NOMO-1 (cell line): Measurements from ENCODE around the gene CLDN5.

ENCODE experiments used
- DNase-seq, 2 experiments: peaks; one replicate each; lab custom pipeline; 2025; ENCODE audit not compliant: unreplicated experiment in 2 of 2; lab: John Stamatoyannopoulos, UW

CLDN5 gene

DNA sequence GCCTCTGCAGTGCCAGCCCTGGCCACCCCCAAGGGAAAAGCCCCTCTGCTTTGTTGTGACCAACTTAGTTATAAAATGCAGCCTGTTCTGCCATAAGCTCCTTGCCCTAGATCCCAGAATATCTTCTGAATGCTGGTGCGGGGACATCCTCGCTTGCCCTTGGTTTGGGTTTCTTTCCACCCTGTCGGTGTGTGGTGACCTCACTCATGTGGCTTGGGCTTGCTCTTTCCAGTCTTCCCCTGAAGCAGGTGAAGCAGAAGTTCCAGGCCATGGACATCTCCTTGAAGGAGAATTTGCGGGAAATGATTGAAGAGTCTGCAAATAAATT lies 16.7 kb downstream of the CLDN5 start:
- DNase-seq, result no peak

DNA sequence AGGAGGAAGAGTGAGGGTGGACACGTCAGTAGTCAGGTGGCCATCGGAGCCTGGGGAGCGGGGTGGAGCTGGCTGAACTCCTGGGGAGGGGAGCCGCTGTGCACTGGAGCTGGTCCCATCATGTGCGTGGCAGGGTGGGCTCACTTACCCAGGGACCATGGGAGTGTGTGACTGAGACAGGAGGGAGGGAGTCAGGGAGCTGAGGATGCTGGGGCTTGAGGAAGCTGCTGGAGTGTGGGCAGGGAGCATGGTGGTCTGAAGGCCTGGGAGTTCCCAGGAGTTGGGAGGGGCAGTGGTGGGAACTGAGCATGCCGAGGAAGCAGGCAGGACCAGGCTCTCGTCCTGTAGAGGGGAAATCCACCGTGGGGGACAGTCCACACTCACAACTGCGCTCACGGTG lies 18.0 kb downstream of the CLDN5 start:
- DNase-seq, result no peak

DNA sequence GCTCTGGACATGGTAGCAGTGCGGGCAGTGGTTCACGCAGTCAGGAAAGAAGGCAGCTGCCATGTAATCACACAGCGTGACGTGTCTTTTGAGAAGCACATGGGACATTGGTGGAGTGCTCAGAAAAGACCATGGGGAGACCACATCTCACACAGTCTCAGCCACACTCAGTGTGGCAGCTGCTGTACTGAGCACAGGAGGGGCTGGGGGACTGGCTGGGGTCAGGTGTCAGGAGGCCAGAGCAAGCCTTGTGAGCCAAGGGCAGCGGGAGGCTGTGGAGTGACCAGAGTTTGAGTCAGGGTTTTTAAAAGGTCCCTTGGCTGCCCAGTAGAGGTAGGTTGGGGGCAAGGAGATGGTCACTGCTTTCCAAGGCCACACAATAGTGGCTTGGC lies 18.5 kb downstream of the CLDN5 start:
- DNase-seq, result no peak

DNA sequence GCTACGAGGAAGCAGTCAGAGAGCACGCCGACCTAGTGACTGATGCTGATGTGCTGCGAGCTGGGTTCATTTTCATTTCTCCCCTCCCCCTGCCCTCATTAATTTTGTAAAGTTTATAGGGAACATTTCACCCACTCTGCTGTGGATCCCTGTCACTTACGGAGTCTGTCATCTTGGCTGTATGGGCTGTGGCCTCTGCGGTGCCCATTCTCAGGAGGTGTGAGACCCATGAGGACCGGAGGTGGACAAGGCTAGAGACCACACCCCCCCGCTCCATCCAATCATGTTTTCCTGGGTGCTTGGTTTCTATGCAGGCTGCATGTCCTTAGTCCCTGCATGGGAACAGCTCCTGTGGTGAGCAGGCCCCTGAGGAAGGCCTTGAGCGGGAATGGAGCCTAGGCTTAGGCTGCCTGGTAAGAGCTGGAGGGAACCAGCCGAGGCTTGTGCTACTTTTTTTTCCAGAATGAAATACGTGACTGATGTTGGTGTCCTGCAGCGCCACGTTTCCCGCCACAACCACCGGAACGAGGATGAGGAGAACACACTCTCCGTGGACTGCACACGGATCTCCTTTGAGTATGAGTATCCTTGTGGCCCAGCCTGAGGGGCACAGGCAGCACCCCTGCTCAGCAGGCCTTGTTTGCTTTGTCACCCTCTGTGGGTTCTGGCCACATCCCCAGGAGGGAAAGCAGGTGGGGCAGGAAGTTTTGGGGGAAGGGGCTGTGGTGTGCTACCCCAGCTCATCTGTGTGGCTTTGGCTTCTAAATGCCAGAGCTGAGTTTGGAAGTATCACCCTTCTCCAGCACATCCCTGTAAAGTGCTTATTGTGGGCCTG lies 19.1 kb downstream of the CLDN5 start:
- DNase-seq, result no peak

DNA sequence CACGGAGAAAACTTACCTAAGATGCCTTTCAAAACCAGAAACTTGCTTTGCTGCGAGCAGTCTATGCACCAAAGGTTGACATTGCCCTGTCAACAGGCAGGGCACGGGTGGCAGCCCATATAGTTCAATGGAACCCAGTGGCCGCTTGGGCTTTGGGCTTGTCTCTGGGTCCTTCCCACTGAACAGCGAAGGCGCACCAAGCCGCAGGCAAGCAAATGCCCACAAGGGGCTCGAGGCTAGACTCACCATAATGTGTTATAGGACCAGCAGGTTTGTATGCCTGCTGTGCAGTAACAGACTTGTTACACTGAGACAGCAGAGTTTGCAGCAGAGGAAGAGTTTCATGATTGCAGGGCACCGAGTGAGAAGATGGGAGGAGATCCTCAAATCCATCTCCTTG lies 20.3 kb downstream of the CLDN5 start:
- DNase-seq, result no peak

DNA sequence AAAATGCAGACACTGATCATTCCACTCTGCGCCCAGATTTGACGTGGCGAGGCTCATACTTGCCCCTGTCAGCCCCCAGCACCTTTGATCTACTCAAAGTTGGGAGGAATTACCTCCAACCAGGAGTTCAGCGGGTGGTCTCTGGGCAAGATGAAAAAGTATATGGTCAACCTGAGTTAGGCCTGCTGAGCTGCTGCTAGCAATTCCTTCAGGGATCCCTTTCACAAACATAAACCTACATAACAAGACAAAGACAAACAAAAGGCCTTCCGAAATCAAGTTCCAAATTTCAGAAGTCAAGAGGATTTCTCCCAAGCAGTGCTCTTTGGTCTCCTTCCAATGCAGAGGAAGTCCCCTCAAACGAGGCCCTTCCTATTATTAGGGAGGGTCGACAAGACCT lies 20.8 kb downstream of the CLDN5 start:
- no peak for DNase-seq

DNA sequence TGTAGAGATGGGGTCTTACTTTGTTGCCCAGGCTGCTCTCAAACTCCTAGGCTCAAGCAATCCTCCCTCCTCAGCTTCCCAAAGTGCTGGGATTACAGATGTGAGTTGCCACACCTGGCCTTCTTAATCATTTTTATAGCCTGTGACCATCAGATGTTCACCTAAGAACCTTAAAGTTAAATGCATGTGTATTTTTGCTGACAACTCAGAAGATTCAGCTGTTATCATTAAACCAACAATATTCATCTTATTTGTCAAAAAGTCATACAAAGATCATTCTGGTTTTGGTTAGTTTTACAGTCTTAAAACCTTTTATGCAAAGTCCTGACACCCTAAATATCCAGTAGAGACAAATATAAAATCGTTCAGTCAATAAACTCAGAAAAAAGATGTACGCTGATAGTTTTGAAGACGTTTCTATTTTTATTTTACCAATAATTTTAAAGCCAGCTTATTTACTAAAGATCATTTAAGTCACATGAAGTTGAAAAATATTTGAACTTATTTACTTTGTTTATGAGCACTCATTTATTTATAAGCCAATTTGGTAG lies 22.2 kb downstream of the CLDN5 start:
- DNase-seq, result no peak

DNA sequence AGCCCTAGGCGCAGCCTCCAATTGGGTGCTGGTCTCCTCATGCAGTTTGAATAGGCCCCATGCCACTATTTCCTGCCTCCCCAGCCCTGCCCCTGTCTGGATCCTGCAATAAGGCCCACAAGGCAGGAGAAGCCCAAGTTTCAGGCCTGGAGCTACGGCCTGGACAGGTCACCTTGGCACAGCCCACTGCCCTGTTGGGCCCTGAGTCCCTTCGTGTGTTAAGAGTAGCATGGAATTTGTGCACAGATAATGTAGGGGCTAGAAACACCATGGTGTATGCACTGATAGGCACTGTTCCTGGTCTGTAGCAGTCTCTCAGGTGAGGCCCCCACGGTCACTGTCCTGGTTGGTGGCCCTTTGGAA lies 24.3 kb downstream of the CLDN5 start:
- DNase-seq, result no peak

DNA sequence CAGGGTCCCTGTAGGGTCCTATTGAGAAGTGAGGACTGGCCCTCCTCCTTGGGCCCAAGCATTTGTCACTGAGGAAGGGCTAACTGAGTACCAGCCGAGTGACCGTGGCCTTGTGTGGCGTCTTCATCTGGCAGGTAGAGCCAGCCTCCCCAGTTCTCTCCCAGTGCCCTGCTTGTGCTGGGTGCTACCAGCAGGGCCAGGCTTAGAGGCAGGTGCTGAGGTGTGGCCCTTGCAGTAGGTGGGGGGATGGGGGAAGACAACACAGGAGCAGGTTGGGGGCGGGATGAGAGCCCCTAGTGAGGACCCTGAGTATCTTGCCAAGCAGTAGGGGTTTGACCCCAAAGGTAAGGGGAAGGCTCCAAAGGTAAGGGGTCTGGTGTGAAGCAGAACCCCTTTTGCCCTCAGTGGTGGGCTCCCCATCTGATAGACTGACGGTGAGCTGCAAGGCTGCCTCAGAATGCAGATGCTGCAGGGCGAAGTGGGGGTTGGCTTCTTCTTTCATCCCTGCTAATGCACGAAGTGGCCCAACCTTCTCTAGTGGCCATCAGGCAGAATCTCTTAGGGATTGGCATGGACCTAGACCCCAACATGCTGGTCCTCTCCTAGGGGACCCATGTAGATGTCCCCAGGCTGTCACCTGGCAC lies 24.9 kb downstream of the CLDN5 start:
- DNase-seq, result no peak

DNA sequence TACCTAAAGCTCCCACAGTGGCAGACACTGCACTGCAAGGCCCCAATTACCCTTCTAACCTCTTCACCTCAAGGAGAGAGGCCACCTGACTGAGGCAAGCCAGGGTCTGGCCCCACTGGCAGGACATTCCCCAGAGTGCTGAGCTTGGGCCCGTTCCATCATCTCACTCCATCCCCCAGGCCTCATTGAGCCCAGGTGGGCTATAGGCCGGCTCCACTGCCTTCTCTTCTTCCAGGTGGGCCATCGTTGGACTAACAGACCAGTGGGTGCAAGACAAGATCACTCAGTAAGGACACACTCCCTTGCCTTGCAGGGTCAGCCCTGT lies 25.4 kb downstream of the CLDN5 start:
- no peak for DNase-seq

DNA sequence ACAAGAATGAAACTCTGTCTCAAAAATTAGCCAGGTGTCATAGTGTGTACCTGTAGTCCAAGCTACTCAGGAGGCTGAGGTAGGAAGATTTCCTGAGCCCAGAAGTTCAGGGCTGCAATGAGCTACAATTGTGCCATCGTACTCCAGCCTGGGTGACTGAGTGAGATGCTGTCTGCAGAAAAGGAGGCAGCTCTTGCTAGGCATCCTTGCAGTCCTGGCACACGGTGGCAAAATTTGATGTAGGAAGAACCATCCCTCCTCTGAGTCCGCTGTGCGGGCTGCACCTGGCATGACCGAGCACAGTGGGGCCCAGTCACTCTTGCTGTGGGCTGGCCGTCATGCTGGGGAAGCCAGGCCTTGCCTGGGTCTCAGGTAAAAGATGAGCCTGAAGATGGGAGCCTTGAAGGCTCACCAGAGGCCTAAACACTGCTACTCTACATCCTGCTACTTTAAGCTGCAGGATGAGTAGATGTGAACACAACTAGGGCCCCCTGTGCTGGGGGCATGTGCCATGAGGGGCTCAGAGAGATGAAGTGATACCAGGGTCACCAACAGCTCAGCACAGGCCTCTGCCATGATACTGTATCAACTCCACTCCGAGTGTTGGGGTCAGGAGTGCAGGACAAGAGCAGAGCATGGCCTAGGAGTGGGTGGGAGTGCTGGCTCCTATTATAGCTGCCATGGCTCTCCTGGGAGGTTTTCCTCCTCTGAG lies 25.9 kb downstream of the CLDN5 start:
- DNase-seq, result no peak

DNA sequence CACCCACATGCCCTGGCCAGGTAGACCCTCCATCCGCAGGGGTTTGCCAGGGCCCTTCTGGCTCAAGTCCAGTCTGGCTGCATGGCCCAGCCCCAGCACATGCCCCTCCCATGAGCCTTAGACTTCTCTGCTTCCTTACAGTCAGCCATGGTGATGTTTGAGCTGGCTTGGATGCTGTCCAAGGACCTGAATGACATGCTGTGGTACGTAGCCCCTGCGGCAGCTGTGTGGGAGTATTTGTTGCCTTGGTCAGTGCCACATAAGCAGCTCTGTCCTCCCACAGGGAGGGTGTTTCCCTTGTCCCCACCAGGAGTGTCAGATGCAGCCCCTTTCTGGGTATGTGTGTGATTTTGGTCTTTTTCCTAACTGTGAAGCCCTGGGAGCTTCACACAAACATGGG lies 27.0 kb downstream of the CLDN5 start:
- DNase-seq, result no peak

DNA sequence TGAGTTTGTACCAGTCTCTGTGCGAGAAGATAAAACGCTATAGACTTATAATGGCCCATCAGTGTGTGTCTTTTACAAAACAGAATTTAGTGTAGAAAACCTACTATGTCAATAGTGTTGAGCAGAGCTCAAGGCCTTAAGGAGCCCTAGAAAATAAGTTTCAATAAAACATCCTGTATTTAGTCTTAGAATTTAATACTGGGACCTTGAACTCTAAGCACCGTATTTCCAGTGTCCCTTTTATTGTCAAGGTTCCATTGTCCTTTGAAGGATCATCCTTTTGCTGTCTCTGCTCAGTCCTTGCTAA lies 27.9 kb downstream of the CLDN5 start:
- DNase-seq, result no peak

DNA sequence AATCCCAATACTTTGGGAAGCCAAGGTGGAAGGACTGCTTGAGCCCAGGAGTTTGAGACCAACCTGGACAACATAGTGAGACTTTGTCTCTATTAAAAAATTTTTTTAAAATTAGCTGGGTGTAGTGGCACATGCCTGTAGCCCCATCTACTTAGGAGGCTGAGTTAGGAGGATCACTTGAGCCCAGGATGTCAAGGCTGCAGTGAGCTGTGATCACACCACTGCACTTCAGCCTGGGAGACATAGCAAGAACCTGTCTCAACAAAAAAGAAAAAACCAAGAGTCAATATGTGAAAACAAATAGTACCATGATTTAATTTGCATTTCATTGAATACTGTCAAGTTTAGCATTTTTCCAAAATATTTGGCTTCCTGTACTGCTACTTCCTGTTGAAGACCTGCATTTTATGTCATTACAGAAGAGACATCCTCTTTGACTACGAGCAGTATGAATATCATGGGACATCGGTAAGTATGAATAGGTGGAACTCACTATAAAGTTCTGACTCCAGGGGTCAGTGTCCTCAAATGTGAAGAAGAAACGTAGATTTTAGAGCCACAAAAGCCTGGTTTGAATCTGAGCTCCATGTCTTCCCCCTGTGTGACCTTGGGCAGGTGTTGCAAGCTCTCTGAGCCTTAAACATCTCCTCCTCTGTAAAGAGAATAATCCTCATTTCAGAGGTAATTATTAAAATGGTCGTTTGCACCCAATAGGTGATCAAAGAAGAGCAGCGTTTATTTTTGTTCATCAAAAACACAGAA lies 28.5 kb downstream of the CLDN5 start:
- DNase-seq, result no peak

DNA sequence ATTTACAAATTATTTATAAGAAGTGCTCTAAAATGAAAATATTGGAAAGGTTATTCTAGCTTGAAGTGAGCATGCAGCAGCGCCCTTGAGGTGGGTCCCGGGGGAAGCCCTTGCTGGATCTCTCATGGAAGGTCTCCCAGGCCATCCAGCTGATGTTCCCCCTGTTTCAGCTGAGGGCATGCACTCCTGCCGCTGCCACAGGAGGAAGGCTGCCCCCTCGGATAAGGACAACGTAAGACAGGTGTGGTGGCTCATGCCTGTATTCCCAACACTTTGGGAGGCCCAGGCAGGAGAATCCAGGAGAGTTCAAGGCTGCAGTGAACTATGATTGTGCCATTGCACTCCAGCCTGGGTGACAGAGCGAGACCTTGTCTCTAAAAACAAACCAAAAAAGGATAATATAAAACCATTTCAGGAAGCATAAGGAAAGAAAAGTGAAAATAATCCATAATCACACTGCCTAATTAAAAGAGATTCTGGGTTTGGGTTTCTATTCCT lies 29.5 kb downstream of the CLDN5 start:
- no peak for DNase-seq

DNA sequence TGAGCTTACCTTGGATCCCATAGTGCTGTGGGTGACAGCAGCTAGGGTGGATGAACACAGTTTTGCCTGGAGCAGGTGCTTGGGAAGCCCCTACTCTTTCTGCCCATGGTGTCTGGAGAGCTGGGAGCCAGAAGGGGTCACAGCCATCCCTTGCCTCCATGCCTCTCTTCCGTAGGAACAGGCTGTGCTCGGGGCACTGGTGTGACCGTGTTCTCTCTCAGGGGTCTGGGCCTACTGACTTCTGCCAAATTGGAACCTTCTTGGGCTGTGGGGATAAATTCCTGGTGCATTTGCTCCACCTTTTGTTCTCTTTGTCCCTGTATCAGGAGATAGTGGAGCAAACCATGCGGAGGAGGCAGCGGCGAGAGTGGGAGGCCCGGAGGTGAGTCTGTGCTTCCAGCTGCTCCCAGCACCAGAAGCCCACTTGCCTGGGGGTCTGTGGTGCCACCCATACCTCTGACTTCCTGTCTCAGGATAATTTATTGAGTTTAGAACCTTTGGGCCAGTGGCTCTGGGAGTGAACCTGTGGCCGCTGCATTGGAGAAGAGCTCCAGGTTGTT lies 30.1 kb downstream of the CLDN5 start:
- no peak for DNase-seq

DNA sequence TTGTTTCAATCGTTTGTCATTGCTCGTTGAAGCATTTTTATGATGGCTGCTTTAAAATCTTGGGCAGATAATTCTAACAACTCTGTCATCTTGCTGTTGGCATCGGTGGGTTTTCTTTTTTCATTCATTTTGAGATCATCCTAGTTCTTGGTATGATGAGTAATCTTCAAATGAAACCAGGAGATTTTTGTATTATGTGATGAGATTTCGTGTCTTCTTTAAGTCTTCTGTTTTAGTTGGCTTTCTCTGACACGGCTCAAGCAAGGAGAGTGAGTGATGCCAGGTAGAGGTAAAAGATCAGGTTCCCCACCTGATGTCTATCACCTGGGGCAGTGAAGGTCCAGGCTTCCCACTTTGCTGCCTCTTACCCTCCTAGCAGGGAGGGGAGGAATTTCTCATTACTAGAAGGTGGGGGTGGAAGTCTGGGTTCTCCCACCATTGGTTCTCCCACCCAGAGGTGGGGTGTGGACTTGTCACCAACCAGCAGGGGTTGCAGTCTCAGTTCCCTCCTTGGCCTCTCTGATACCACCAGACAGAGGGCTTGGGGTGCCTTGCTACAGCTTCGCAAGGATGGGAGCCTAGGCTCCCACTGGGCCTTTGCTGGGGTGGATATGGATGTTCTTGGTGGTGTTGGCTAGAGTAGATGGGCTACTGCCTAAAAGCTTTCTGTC lies 31.6 kb downstream of the CLDN5 start:
- no peak for DNase-seq

DNA sequence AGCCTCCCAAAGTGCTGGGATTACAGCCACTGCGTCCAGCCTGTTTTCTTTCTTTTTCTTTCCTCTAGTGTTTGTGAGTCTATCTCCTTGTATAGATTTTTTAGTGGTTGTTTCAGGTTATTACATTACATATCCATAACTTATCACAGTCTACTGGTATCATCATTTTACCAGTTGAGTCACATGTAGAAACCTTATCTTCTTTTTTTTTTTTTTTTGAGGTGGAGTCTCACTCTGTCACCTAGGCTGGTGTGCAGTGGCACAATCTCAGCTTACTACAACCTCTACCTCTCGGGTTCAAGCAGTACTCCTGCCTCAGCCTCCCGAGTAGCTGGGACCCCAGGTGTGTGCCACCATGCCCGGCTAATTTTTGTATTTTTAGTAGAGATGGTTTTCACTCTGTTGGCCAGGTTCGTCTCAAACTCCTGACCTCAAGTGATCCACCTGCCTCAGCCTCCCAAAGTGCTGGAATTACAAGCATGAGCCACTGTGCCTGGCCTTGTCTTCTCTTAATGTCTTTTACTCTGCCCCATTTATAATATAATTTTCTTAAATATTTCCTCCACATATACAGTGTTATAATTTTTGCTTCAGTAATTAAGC lies 33.5 kb downstream of the CLDN5 start:
- no peak for DNase-seq

DNA sequence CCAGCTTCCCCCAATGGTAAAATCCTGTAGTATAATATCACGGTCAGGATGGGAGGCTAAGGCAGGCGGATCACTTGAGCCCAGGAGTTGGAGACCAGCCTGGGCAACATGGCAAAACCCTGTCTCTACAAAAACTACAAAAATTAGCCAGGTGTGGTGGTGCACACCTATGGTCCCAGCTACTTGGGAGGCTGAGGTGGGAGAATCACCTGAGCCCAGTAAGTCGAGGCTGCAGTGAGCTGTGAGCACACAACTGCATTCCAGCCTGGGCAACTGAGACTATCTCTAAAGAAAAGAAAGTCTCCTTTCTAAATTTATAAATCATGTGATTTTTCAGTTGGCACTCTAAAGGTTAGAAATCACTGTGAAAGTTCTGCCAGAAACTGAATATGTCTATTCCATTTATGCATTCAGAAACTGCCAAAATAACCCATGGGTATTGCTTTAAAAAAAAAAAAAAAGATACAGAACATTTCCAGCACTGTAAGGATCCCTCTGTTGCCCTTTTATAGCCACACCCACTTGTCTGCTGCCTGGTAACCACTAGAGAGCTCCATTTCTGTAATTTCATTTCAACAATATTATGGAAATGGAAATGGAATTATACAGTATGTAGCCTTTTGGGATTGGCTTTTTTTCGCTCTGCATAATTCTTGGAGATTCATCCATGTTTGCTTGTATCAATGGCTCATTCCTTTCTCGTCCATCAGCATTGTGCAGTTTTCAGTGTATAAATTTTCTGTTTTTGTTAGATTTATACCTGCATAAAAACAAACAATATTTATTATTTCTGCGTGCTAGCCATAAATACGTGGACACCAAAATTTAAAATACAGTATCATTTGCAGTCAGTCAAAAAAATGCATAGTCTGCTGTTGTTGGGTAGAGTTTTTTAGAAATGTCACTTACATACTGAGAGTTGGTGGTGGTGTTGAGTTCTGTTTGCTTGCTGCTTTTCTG lies 35.0 kb downstream of the CLDN5 start:
- DNase-seq, result no peak
